Trophoblast cell (in vitro differentiated cells and primary cell): ENCODE results near the gene COL4A2.
A peak's percentile ranks its signal among the peaks of the same experiment; 100 is the strongest.

ENCODE experiments used
- DNase-seq, 2 donors: peaks; one replicate each; pipeline ENCODE4 v3.0.0-alpha.2; 2016
- H2AFZ ChIP-seq: 2 replicates; pipeline ENCODE4 v1.6.1; 2013; ENCODE audit warnings: low read length, moderate library complexity, mild to moderate bottlenecking; ENCODE audit not compliant: insufficient read depth, poor library complexity
- H2AK5ac ChIP-seq: 2 replicates; pipeline ENCODE4 v1.6.1; 2013; ENCODE audit warnings: mild to moderate bottlenecking, low read length
- H2BK120ac ChIP-seq: 2 replicates; pipeline ENCODE4 v1.6.1; 2013; ENCODE audit warnings: low read length, mild to moderate bottlenecking, moderate library complexity; ENCODE audit not compliant: insufficient read depth, poor library complexity
- H2BK12ac ChIP-seq: 2 replicates; pipeline ENCODE4 v1.6.1; 2013; ENCODE audit warnings: mild to moderate bottlenecking, low read length, moderate library complexity
- H2BK5ac ChIP-seq: 2 replicates; pipeline ENCODE4 v1.6.1; 2013; ENCODE audit warnings: low read length, low read depth, moderate library complexity, mild to moderate bottlenecking; ENCODE audit not compliant: poor library complexity
- H3K14ac ChIP-seq: 2 replicates; pipeline ENCODE4 v1.6.1; 2013; ENCODE audit warnings: mild to moderate bottlenecking, low read length
- H3K18ac ChIP-seq: 2 replicates; pipeline ENCODE4 v1.6.1; 2013; ENCODE audit warnings: mild to moderate bottlenecking, low read length
- H3K23ac ChIP-seq: 2 replicates; pipeline ENCODE4 v1.6.1; 2013; ENCODE audit warnings: low read length
- H3K27ac ChIP-seq: 2 replicates; pipeline ENCODE4 v1.5.1; 2013; ENCODE audit warnings: low read depth, mild to moderate bottlenecking, inconsistent platforms, low read length, moderate library complexity
- H3K27me3 ChIP-seq: 2 replicates; pipeline ENCODE4 v1.6.1; 2013; ENCODE audit warnings: inconsistent platforms, mild to moderate bottlenecking, low read length, moderate library complexity; ENCODE audit not compliant: insufficient read depth
- H3K36me3 ChIP-seq, 2 experiments: 1 replicate in 1 of 2; 2 replicates in 1 of 2; pipeline ENCODE4 v1.6.1; 2013; ENCODE audit warnings: low read length in 2 of 2, mild to moderate bottlenecking in 2 of 2, moderate library complexity in 1 of 2; ENCODE audit not compliant: insufficient read depth in 2 of 2, control insufficient read depth in 1 of 2
- H3K4ac ChIP-seq: 2 replicates; pipeline ENCODE4 v1.6.1; 2013; ENCODE audit warnings: low read depth, mild to moderate bottlenecking, low read length, moderate library complexity
- H3K4me1 ChIP-seq, 2 experiments: 1 replicate in 1 of 2; 2 replicates in 1 of 2; pipeline ENCODE4 v1.6.1; 2013; ENCODE audit warnings: low read length in 2 of 2, mild to moderate bottlenecking in 2 of 2, moderate library complexity in 1 of 2; ENCODE audit not compliant: insufficient read depth in 2 of 2, control insufficient read depth in 1 of 2
- H3K4me2 ChIP-seq: 2 replicates; pipeline ENCODE4 v1.6.1; 2013; ENCODE audit warnings: inconsistent platforms, mild to moderate bottlenecking, low read length, moderate library complexity
- H3K4me3 ChIP-seq: 2 replicates; pipeline ENCODE4 v1.5.1; 2013; ENCODE audit warnings: mild to moderate bottlenecking, low read depth, low read length, inconsistent platforms
- H3K79me1 ChIP-seq: one replicate; pipeline ENCODE4 v1.6.1; 2013; ENCODE audit warnings: low read length
- H3K79me2 ChIP-seq: 2 replicates; pipeline ENCODE4 v1.6.1; 2013; ENCODE audit warnings: low read length, mild to moderate bottlenecking; ENCODE audit not compliant: control insufficient read depth, insufficient read depth, poor library complexity
- H3K9ac ChIP-seq: 2 replicates; pipeline ENCODE4 v1.6.1; 2013; ENCODE audit warnings: mild to moderate bottlenecking, low read length
- H3K9me3 ChIP-seq: 2 replicates; pipeline ENCODE4 v1.6.1; 2013; ENCODE audit warnings: low read depth, mild to moderate bottlenecking, control low read depth, inconsistent platforms, low read length; ENCODE audit not compliant: insufficient read depth
- H4K12ac ChIP-seq: 2 replicates; pipeline ENCODE4 v1.6.1; 2013; ENCODE audit warnings: low read depth, mild to moderate bottlenecking, low read length, moderate library complexity
- H4K8ac ChIP-seq: 2 replicates; pipeline ENCODE4 v1.6.1; 2013; ENCODE audit warnings: low read depth, mild to moderate bottlenecking, low read length, moderate library complexity
- H4K91ac ChIP-seq: one replicate; pipeline ENCODE4 v1.6.1; 2013; ENCODE audit warnings: low read depth, mild to moderate bottlenecking, low read length, moderate library complexity
- WGBS: extraction: QIAGEN DNeasy Blood & Tissue Kit; methylation state at CpG from one replicate; pipeline ENCODE4 v1.1.7; 2013; ENCODE audit warnings: missing lambda C conversion rate; ENCODE audit not compliant: insufficient read length, insufficient coverage; ENCODE audit errors: extremely low coverage; 5-methylcytosine and 5-hydroxymethylcytosine counted together

Gene COL4A2

GRCh38 chr13:110518571-110518970 is 211.5 kb downstream of the COL4A2 start:
- Histone ChIP-seq H3K9ac (no peak overlapping the region), H3K4me2 (no peak overlapping the region), H3K4ac (no peak overlapping the region), H3K4me3 (no peak overlapping the region), H3K9me3 (peaks cover 3% of the 10 kb centered on the region), H2BK5ac (no peak overlapping the region), H3K36me3 (peaks cover 53 to 54% of the 10 kb centered on the region in 2 experiments), H3K23ac (no peak overlapping the region), H4K8ac (no peak overlapping the region), H3K27me3 (no peaks in the 10 kb centered on the region), H4K12ac (no peak overlapping the region), H2AFZ (no peak overlapping the region), H4K91ac (no peak overlapping the region), H3K79me2 (no peaks in the 10 kb centered on the region), H2AK5ac (no peak overlapping the region), H3K18ac (no peak overlapping the region), H3K79me1 (no peaks in the 10 kb centered on the region), H3K4me1 (no peaks in the 10 kb centered on the region), H3K27ac (no peak overlapping the region), H3K14ac (no peak overlapping the region), H2BK12ac (no peak overlapping the region), H2BK120ac (no peak overlapping the region)
- no peak for DNase-seq
- WGBS: no CpG with 5 or more reads among the region's 11 CpGs

GRCh38 chr13:110519046-110519445 is 212.0 kb downstream of the COL4A2 start:
- DNase-seq: no peak

DNA sequence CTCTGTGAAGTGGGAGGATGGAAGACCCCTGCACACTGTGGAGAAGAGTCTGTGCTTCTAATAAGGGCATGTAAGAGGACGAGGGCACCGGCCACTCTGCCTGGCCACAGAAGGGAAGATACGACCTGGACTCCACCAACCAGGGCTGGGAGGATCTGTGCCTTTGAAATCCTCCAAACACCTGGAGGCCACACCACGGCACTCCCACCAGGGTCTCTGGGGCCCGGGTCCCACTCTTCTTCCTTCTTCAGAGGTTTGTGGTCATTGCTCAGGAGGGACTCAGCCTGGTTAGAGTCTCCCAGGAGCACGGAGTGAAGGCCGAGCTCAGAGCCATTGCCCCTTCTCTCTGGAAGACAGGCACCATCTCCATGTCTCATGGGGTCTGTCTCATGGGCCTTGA is 212.4 kb downstream of the COL4A2 start:
- H3K27ac ChIP-seq: no peak overlapping the region

More at GRCh38 chr13:110519046-110519445, 212.0 kb downstream of the COL4A2 start:
- Histone ChIP-seq H3K18ac (no peak overlapping the region), H3K27ac (no peak overlapping the region), H2AK5ac (no peak overlapping the region), H4K8ac (no peak overlapping the region), H3K79me2 (no peaks in the 10 kb centered on the region), H3K23ac (no peak overlapping the region), H3K4me3 (no peak overlapping the region), H2BK120ac (no peak overlapping the region), H3K79me1 (no peaks in the 10 kb centered on the region), H3K4me2 (no peak overlapping the region), H2BK12ac (no peak overlapping the region), H2AFZ (no peak overlapping the region), H3K27me3 (no peaks in the 10 kb centered on the region), H3K9me3 (peaks cover 3% of the 10 kb centered on the region), H4K91ac (no peak overlapping the region), H3K36me3 (peaks cover 53 to 55% of the 10 kb centered on the region in 2 experiments), H3K9ac (no peak overlapping the region), H4K12ac (no peak overlapping the region), H2BK5ac (no peak overlapping the region), H3K4ac (no peak overlapping the region), H3K4me1 (no peaks in the 10 kb centered on the region), H3K14ac (no peak overlapping the region)
- no CpG with 5 or more reads among the region's 16 CpGs for WGBS

GRCh38 chr13:110520431-110521295 is 213.6 kb downstream of the COL4A2 start:
- no peak overlapping the region for H4K8ac ChIP-seq
- H3K9ac ChIP-seq: no peak overlapping the region
- H3K79me1 ChIP-seq: no peaks in the 10 kb centered on the region
- H3K4ac ChIP-seq: no peak overlapping the region
- H3K27me3 ChIP-seq: no peaks in the 10 kb centered on the region
- peak; percentile 45 to 62 for DNase-seq
- H3K18ac ChIP-seq: no peak overlapping the region
- WGBS: no CpG with 5 or more reads among the region's 16 CpGs
- H3K36me3 ChIP-seq: peaks cover 43% of the 10 kb centered on the region in 2 experiments
- H3K23ac ChIP-seq: no peak overlapping the region
- peaks cover 5 to 11% of the 10 kb centered on the region in 2 experiments for H3K4me1 ChIP-seq
- H3K27ac ChIP-seq: no peak overlapping the region
- no peaks in the 10 kb centered on the region for H3K79me2 ChIP-seq
- H3K14ac ChIP-seq: no peak overlapping the region
- H4K91ac ChIP-seq: no peak overlapping the region
- no peak overlapping the region for H4K12ac ChIP-seq
- H2BK12ac ChIP-seq: no peak overlapping the region
- no peak overlapping the region for H3K4me3 ChIP-seq
- no peak overlapping the region for H2AK5ac ChIP-seq
- H3K9me3 ChIP-seq: peaks cover 3% of the 10 kb centered on the region
- no peak overlapping the region for H2BK5ac ChIP-seq
- no peak overlapping the region for H2BK120ac ChIP-seq
- no peak overlapping the region for H3K4me2 ChIP-seq
- no peak overlapping the region for H2AFZ ChIP-seq

More for the DNA sequence above, 212.4 kb downstream of the COL4A2 start:
- Histone ChIP-seq H2BK12ac (no peak overlapping the region), H3K14ac (no peak overlapping the region), H2BK5ac (no peak overlapping the region), H3K18ac (no peak overlapping the region), H4K12ac (no peak overlapping the region), H3K79me2 (no peaks in the 10 kb centered on the region), H3K79me1 (no peaks in the 10 kb centered on the region), H3K36me3 (peaks cover 49 to 52% of the 10 kb centered on the region in 2 experiments), H3K9me3 (peaks cover 3% of the 10 kb centered on the region), H2AFZ (no peak overlapping the region), H3K4me3 (no peak overlapping the region), H3K9ac (no peak overlapping the region), H3K4me1 (peaks cover 0 to 2% of the 10 kb centered on the region in 2 experiments), H3K4me2 (no peak overlapping the region), H2AK5ac (no peak overlapping the region), H4K91ac (no peak overlapping the region), H3K23ac (no peak overlapping the region), H2BK120ac (no peak overlapping the region), H4K8ac (no peak overlapping the region), H3K27me3 (no peaks in the 10 kb centered on the region), H3K4ac (no peak overlapping the region)
- no peak for DNase-seq
- WGBS: no CpG with 5 or more reads among the region's 7 CpGs
